GM23338 (cell line): Measurements from ENCODE around the gene GRAMD2B. TPM values are rescaled to one million over a fixed set of nuclear protein-coding genes. Genes with fewer than 3 reads are reported as not detected.

ENCODE experiments used
- ATAC-seq: fragments of 200-7000 bp; cut with Tn5 transposase; 3 replicates; pipeline ENCODE4 v1.9.1; 2020
- DNase-seq: peaks from one replicate; pipeline ENCODE4 v3.0.0-alpha.2; 2015; ENCODE audit warnings: low spot score
- H2AFZ ChIP-seq: fragments of 200-600 bp; sonication (generic); 2 replicates; pipeline ENCODE4 v1.8.0; 2016; ENCODE audit warnings: antibody characterized with exemption, mild to moderate bottlenecking, moderate library complexity
- H3F3A ChIP-seq: fragments of 200-600 bp; sonication (generic); replicated peaks from 2 replicates; pipeline ENCODE4 v1.8.0; 2017; ENCODE audit warnings: antibody characterized with exemption, mixed run types, low read depth
- H3K27ac ChIP-seq: fragments of 200-600 bp; sonication (generic); 2 replicates; pipeline ENCODE4 v1.6.1; 2016; ENCODE audit warnings: low read depth
- H3K27me3 ChIP-seq: fragments of 200-600 bp; sonication (generic); 2 replicates; pipeline ENCODE4 v1.8.0; 2016; ENCODE audit warnings: mild to moderate bottlenecking, mixed run types, moderate library complexity; ENCODE audit not compliant: insufficient read depth
- H3K36me3 ChIP-seq: fragments of 200-600 bp; sonication (generic); 2 replicates; pipeline ENCODE4 v1.8.0; 2016; ENCODE audit warnings: mild to moderate bottlenecking; ENCODE audit not compliant: insufficient read depth
- H3K4me1 ChIP-seq: fragments of 200-600 bp; sonication (generic); 2 replicates; pipeline ENCODE4 v1.8.0; 2016; ENCODE audit warnings: mild to moderate bottlenecking, moderate library complexity; ENCODE audit not compliant: insufficient read depth
- H3K4me2 ChIP-seq: fragments of 200-600 bp; sonication (generic); 2 replicates; pipeline ENCODE4 v1.7.1; 2017; ENCODE audit warnings: mixed run types
- H3K4me3 ChIP-seq: fragments of 200-600 bp; sonication (generic); 2 replicates; pipeline ENCODE4 v1.6.1; 2016; ENCODE audit warnings: mixed run types
- H3K79me2 ChIP-seq: fragments of 200-600 bp; sonication (generic); replicated peaks from 2 replicates; pipeline ENCODE4 v1.8.0; 2017; ENCODE audit warnings: mild to moderate bottlenecking; ENCODE audit not compliant: insufficient read depth
- H3K9me2 ChIP-seq: fragments of 200-600 bp; sonication (generic); 2 replicates; pipeline ENCODE4 v1.8.0; 2017; ENCODE audit not compliant: insufficient read depth
- H4K20me1 ChIP-seq: fragments of 200-600 bp; sonication (generic); replicated peaks from 2 replicates; pipeline ENCODE4 v1.8.0; 2017; ENCODE audit warnings: mild to moderate bottlenecking; ENCODE audit not compliant: insufficient read depth
- H3K27ac Mint-ChIP-seq: 2 replicates; pipeline ENCODE4 v1.8.0; 2020; ENCODE audit warnings: inconsistent platforms, mild to moderate bottlenecking, moderate library complexity, mixed read lengths
- H3K27me3 Mint-ChIP-seq: 3 replicates; pipeline ENCODE4 v1.8.0; 2022; ENCODE audit warnings: low read depth, mild to moderate bottlenecking, moderate library complexity, mixed read lengths, inconsistent platforms; ENCODE audit not compliant: insufficient read depth, poor library complexity
- H3K36me3 Mint-ChIP-seq: 3 replicates; pipeline ENCODE4 v1.8.0; 2021; ENCODE audit warnings: low read depth, mild to moderate bottlenecking, inconsistent platforms, moderate library complexity, mixed read lengths
- H3K4me1 Mint-ChIP-seq: 3 replicates; pipeline ENCODE4 v1.8.0; 2020; ENCODE audit warnings: mild to moderate bottlenecking, inconsistent platforms, mixed read lengths
- H3K4me3 Mint-ChIP-seq: 3 replicates; pipeline ENCODE4 v1.8.0; 2021; ENCODE audit warnings: moderate library complexity, mild to moderate bottlenecking, inconsistent platforms, mixed read lengths
- H3K9me3 Mint-ChIP-seq: 3 replicates; pipeline ENCODE4 v1.8.0; 2020; ENCODE audit warnings: moderate library complexity, mild to moderate bottlenecking, inconsistent platforms, mixed read lengths
- CREB1 ChIP-seq: fragments of 250-450 bp; sonication (Bioruptor Pico); IDR thresholded peaks from 2 replicates; pipeline ENCODE4 v1.5.0; 2020; ENCODE audit warnings: low read depth, mild to moderate bottlenecking, moderate library complexity
- EZH2 ChIP-seq: fragments of 200-600 bp; sonication (generic); IDR thresholded peaks from one replicate; pipeline ENCODE4 v1.8.0; 2017; ENCODE audit warnings: antibody characterized with exemption, mild to moderate bottlenecking, low read depth; ENCODE audit not compliant: unreplicated experiment
- EZH2phosphoT487 ChIP-seq: fragments of 200-600 bp; sonication (generic); IDR thresholded peaks from one replicate; pipeline ENCODE4 v1.8.1; 2018; ENCODE audit warnings: antibody characterized with exemption; ENCODE audit not compliant: unreplicated experiment
- NANOG ChIP-seq: IDR thresholded peaks from 2 replicates; pipeline ENCODE4 v1.6.1; 2016; ENCODE audit warnings: antibody characterized with exemption, borderline replicate concordance
- REST ChIP-seq: IDR thresholded peaks from one replicate; pipeline ENCODE4 v1.6.1; 2018; ENCODE audit warnings: antibody characterized with exemption; ENCODE audit not compliant: unreplicated experiment
- STAT1 ChIP-seq: IDR thresholded peaks from one replicate; pipeline ENCODE4 v1.6.1; 2016; ENCODE audit warnings: antibody characterized with exemption; ENCODE audit not compliant: unreplicated experiment
- ZNF114 ChIP-seq: fragments of 250-450 bp; sonication (Bioruptor Pico); IDR thresholded peaks from 2 replicates; pipeline ENCODE4 v1.5.0; 2020; ENCODE audit warnings: mild to moderate bottlenecking, moderate library complexity
- ZNF331 ChIP-seq: fragments of 250-450 bp; sonication (Bioruptor Pico); IDR thresholded peaks from 2 replicates; pipeline ENCODE4 v1.5.0; 2020; ENCODE audit warnings: low read depth, mild to moderate bottlenecking, moderate library complexity
- polyA plus RNA-seq: library from polyadenylated mRNA; unstranded; fragments of >200 nt; fragmentation: Nextera tagmentation; extraction: Ambion mirVana; gene quantifications from 2 replicates; pipeline ENCODE4 v1.2.1, GENCODE V29; 2016
- total RNA-seq: library from RNA; depleted of rRNA; stranded (reverse); fragments of >200 nt; shearing (Covaris generic); gene quantifications from 2 replicates; pipeline ENCODE4 v1.2.3, GENCODE V29; 2014
- TF ChIP-seq, protein P1 (sequence below), 2 experiments: fragments of 200-600 bp in 1 of 2; sonication (generic) in 1 of 2; conservative IDR thresholded peaks; 2 replicates each; pipeline versions ENCODE4 v1.5.1 to v1.6.1; 2016 to 2017; ENCODE audit warnings: antibody characterized with exemption in 2 of 2, low read depth in 2 of 2, mild to moderate bottlenecking in 2 of 2, moderate library complexity in 1 of 2
- TF ChIP-seq, protein P2 (sequence below): IDR thresholded peaks from 2 replicates; pipeline ENCODE4 v1.6.1; 2016; ENCODE audit warnings: antibody characterized with exemption

The GRAMD2B gene
- total and polyA plus RNA-seq, 2 experiments from 2014 or later = 9.7 to 16.9 TPM

DNA sequence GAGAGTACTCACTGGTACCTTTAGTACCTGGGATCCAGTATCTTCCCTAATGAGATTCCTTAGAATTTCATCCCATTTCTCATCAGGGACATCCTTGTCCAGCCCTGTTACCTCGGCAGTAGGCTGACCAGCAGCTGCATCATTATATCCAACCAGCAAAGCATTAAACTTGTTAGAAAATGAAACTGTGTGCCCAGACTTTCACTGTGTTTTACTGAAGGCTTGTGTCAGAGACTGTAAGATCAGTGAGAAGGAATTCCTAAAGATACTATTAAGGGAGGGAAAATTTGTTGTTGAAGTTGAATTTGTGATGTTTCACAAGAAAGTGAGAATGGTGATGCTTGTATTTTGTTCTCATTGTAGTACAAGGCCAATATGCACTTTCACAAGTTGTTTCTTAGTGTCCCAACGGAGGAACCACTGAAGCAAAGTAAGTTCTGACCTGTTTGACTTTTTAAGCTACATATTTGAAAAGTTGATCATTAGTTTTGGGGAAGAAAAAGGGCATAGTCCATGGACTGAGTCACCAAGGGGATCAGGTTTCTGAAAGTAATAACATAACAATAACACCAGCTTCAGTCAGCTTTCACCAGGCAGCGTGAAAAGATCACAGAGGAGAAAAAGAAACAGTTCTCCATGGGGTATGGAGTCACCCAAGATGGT is 48.8 kb downstream of the GRAMD2B start (continued):
- TF ChIP-seq, protein P1, sequence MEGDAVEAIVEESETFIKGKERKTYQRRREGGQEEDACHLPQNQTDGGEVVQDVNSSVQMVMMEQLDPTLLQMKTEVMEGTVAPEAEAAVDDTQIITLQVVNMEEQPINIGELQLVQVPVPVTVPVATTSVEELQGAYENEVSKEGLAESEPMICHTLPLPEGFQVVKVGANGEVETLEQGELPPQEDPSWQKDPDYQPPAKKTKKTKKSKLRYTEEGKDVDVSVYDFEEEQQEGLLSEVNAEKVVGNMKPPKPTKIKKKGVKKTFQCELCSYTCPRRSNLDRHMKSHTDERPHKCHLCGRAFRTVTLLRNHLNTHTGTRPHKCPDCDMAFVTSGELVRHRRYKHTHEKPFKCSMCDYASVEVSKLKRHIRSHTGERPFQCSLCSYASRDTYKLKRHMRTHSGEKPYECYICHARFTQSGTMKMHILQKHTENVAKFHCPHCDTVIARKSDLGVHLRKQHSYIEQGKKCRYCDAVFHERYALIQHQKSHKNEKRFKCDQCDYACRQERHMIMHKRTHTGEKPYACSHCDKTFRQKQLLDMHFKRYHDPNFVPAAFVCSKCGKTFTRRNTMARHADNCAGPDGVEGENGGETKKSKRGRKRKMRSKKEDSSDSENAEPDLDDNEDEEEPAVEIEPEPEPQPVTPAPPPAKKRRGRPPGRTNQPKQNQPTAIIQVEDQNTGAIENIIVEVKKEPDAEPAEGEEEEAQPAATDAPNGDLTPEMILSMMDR (conservative IDR thresholded peaks at IDR 0.05; ENCODE audit: low read depth in 2 of 2) = no peak
- no peak for TF ChIP-seq REST

DNA sequence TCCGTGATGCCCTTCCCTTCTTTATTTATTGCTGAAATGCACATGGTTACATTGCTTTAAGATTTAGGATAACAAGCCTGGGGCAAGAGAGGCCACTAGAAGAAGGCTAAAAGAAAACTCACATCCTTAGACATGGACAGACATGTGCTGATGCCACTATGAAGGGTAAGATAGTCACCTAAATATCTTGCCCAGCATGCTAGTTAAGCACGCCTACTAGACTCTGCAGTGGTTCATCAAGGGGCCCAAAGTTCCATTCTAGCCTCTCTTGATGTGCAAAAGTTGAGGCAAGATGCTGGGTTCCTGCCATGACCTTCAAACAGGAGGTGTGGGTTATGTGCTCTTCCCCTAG is 49.3 kb downstream of the GRAMD2B start:
- H3K4me2 ChIP-seq = 0 out of 2 replicates have a peak overlapping the region, but pooled peaks have one; percentile 6
- no peaks in the 10 kb centered on the region for H3K4me1 ChIP-seq
- peaks cover 11% of the 10 kb centered on the region; the same call in 1 of the 2 replicates for H3K36me3 ChIP-seq
- no peaks in the 10 kb centered on the region for H3K27me3 Mint-ChIP-seq
- ATAC-seq = no peak
- H3K9me3 Mint-ChIP-seq = no peaks in the 10 kb centered on the region
- H3K27ac Mint-ChIP-seq = no peak overlapping the region
- no peak overlapping the region for H2AFZ ChIP-seq
- H3K4me1 Mint-ChIP-seq = peaks cover 7% of the 10 kb centered on the region; the same call in 2 of the 3 replicates
- no peak overlapping the region for H3K4me3 ChIP-seq
- no peaks in the 10 kb centered on the region for H3K79me2 ChIP-seq
- DNase-seq = no peak
- H3K36me3 Mint-ChIP-seq = peaks cover 7% of the 10 kb centered on the region
- H3K27ac ChIP-seq = no peak overlapping the region
- no peaks in the 10 kb centered on the region for H4K20me1 ChIP-seq
- H3K27me3 ChIP-seq = no peaks in the 10 kb centered on the region
- no peaks in the 10 kb centered on the region for H3F3A ChIP-seq
- no peak overlapping the region for H3K4me3 Mint-ChIP-seq
- H3K9me2 ChIP-seq = no peaks in the 10 kb centered on the region
- TF ChIP-seq ZNF114 (CRISPR knock-in tag) (no peak), REST (no peak), ZNF331 (CRISPR knock-in tag) (no peak), EZH2 (no peak), CREB1 (CRISPR knock-in tag) (no peak), EZH2phosphoT487 (no peak), STAT1 (no peak), NANOG (no peak)
- TF ChIP-seq, protein P1 (conservative IDR thresholded peaks at IDR 0.05; ENCODE audit: low read depth in 2 of 2) = no peak
- TF ChIP-seq, protein P2, sequence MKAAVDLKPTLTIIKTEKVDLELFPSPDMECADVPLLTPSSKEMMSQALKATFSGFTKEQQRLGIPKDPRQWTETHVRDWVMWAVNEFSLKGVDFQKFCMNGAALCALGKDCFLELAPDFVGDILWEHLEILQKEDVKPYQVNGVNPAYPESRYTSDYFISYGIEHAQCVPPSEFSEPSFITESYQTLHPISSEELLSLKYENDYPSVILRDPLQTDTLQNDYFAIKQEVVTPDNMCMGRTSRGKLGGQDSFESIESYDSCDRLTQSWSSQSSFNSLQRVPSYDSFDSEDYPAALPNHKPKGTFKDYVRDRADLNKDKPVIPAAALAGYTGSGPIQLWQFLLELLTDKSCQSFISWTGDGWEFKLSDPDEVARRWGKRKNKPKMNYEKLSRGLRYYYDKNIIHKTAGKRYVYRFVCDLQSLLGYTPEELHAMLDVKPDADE = no peak
